ENCODE measurements around the gene PPFIBP2. TPM values are rescaled to one million over a fixed set of nuclear protein-coding genes. Genes with fewer than 3 reads are reported as not detected.
A peak's percentile ranks its signal among the peaks of the same experiment; 100 is the strongest.

Gene PPFIBP2
- total RNA-seq, 1 donor from 2014 or later: 15.0 TPM

DNA sequence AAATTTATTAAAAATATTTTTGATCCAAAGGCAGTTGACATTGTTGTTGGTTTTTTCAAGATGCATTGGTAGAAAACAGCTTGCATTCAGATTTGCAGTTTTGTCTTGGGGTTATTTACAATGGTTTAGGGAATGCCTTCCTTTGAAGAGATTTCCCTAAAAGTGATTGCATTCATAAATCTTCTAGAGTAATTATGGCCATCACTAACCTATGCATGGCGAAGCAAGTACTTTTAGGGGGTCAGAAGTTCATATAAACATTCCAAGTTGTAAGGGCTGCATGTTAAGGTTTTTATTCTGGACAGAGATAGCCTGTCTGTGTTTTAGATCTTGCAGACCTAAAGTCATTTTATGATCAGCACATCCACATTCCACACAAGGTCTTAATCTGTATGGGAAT lies 53.5 kb downstream of the PPFIBP2 start:
- FAIRE-seq: no peak
- TF ChIP-seq, protein P1, sequence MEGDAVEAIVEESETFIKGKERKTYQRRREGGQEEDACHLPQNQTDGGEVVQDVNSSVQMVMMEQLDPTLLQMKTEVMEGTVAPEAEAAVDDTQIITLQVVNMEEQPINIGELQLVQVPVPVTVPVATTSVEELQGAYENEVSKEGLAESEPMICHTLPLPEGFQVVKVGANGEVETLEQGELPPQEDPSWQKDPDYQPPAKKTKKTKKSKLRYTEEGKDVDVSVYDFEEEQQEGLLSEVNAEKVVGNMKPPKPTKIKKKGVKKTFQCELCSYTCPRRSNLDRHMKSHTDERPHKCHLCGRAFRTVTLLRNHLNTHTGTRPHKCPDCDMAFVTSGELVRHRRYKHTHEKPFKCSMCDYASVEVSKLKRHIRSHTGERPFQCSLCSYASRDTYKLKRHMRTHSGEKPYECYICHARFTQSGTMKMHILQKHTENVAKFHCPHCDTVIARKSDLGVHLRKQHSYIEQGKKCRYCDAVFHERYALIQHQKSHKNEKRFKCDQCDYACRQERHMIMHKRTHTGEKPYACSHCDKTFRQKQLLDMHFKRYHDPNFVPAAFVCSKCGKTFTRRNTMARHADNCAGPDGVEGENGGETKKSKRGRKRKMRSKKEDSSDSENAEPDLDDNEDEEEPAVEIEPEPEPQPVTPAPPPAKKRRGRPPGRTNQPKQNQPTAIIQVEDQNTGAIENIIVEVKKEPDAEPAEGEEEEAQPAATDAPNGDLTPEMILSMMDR (IDR thresholded peaks at IDR 0.05; ENCODE audit: insufficient read depth, low read length, severe bottlenecking): no peak
- no peaks in the 10 kb centered on the region for H3K36me3 ChIP-seq (ENCODE audit: control insufficient read depth, insufficient read depth, low read length)
- DNase-seq (ENCODE audit: low read depth): no peak
- H3K4me3 ChIP-seq (ENCODE audit: low read depth, low read length): no peak overlapping the region
- H3K27me3 ChIP-seq (ENCODE audit: control insufficient read depth, insufficient read depth, low read length): no peaks in the 10 kb centered on the region

DNA sequence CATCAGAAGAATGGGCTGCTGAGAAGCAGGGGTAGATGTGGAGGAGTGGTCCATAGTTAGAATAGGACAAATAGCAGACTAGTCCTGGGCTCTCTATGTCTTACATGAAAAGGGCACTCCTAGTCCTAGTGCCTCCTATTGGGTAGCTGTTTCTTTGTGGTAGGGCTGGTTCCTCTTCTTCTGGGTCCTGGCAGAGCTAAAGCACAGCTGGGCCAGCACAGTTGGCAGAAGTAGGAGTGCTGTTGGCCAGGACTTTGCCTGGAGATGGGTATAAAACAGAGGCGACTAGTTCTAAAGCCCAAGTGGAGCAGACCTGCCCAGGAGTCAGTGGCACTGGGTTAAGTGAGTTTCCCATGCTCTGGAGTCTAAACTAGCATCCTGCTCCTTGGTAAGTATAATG lies 55.2 kb downstream of the PPFIBP2 start:
- no peaks in the 10 kb centered on the region for H3K36me3 ChIP-seq (ENCODE audit: control insufficient read depth, insufficient read depth, low read length)
- no peak for FAIRE-seq
- DNase-seq (ENCODE audit: low read depth): no peak
- TF ChIP-seq, protein P1 (IDR thresholded peaks at IDR 0.05; ENCODE audit: insufficient read depth, low read length, severe bottlenecking): no peak
- H3K4me3 ChIP-seq (ENCODE audit: low read depth, low read length): no peak overlapping the region
- no peaks in the 10 kb centered on the region for H3K27me3 ChIP-seq (ENCODE audit: control insufficient read depth, insufficient read depth, low read length)

DNA sequence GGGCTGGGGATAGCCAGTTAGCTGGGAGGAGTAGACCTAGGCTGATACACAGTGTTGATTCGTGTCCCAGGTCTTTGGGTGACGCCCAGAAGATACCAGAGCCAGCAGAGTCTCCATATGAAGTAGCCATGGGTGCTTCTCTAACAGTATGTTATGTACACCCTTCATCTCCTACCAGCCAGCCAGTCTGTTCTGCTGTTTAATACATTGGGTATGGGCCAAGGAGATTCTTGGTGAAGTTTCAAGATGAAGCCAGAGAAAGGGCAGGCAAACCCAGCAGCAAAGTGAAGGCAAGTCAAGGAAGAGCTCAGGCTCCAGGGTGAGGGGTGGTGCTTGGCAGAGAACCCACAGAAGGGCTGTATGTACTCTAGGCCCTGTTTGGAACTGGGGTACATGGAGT lies 56.4 kb downstream of the PPFIBP2 start:
- no peaks in the 10 kb centered on the region for H3K36me3 ChIP-seq (ENCODE audit: control insufficient read depth, insufficient read depth, low read length)
- FAIRE-seq (no peak), DNase-seq (ENCODE audit: low read depth) (no peak)
- TF ChIP-seq, protein P1 (IDR thresholded peaks at IDR 0.05; ENCODE audit: insufficient read depth, low read length, severe bottlenecking): no peak
- no peak overlapping the region for H3K4me3 ChIP-seq (ENCODE audit: low read depth, low read length)
- H3K27me3 ChIP-seq (ENCODE audit: control insufficient read depth, insufficient read depth, low read length): no peaks in the 10 kb centered on the region

DNA sequence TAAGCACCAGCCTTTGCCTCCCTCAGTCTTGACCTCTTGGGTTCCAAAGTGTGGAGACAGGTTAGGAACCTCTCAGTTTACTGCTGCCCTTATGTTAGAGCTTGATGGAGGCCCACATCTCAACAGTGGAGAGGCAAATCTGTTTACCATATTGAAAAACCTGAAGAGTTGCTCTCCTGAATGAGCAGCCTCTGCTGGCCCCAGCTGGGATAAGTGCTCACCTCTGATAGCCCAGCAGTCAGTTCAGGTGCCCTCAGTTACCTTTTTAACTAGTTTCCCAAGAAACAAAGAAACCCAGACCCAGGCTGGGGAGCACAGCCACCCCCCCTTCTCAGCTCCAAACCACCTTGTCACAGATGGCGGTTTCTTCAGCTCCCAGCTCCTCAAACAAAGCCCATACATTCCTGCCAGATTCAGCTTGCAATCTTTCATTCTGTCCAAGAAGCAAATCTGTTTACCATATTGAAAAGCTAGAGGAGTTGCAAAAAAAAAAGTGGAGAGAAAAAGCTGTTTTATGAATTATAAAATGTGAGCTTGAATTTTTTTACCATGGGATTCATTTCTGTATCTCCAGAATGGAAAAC lies 57.2 kb downstream of the PPFIBP2 start:
- FAIRE-seq: no peak
- Histone ChIP-seq H3K36me3 (ENCODE audit: control insufficient read depth, insufficient read depth, low read length) (no peaks in the 10 kb centered on the region), H3K4me3 (ENCODE audit: low read depth, low read length) (no peak overlapping the region), H3K27me3 (ENCODE audit: control insufficient read depth, insufficient read depth, low read length) (no peaks in the 10 kb centered on the region)
- TF ChIP-seq, protein P1 (IDR thresholded peaks at IDR 0.05; ENCODE audit: insufficient read depth, low read length, severe bottlenecking): peak; percentile 19
- no peak for DNase-seq (ENCODE audit: low read depth)

DNA sequence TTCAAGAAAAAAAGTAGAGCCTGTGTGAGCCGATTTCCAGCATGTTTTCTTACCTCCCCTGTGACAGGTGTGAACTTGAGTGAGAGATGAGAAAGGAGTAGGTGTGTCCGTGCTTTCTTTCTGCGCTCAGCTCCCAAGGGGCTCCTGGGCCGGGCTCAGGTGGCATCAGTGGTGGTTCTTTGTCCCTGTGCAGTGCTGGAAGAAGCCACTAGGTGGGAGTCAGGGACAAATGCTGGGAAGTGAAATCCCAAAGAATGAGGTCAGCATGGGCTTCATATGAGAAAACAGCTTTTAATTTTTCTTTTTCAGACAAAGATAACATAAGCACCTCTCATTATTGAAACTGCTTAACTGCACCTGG lies 57.8 kb downstream of the PPFIBP2 start:
- no peaks in the 10 kb centered on the region for H3K27me3 ChIP-seq (ENCODE audit: control insufficient read depth, insufficient read depth, low read length)
- no peak overlapping the region for H3K4me3 ChIP-seq (ENCODE audit: low read depth, low read length)
- TF ChIP-seq, protein P1 (IDR thresholded peaks at IDR 0.05; ENCODE audit: insufficient read depth, low read length, severe bottlenecking): peak; percentile 92
- DNase-seq (ENCODE audit: low read depth) (peak; percentile 69), FAIRE-seq (no peak)
- H3K36me3 ChIP-seq (ENCODE audit: control insufficient read depth, insufficient read depth, low read length): no peaks in the 10 kb centered on the region

All from bronchial epithelial cell (primary cell).